ENCODE data around the gene OMP. TPM values are rescaled to one million over a fixed set of nuclear protein-coding genes. Genes with fewer than 3 reads are reported as not detected.

The OMP gene
- total and polyA plus RNA-seq, 2 experiments from 2014 or later, result not detected

DNA sequence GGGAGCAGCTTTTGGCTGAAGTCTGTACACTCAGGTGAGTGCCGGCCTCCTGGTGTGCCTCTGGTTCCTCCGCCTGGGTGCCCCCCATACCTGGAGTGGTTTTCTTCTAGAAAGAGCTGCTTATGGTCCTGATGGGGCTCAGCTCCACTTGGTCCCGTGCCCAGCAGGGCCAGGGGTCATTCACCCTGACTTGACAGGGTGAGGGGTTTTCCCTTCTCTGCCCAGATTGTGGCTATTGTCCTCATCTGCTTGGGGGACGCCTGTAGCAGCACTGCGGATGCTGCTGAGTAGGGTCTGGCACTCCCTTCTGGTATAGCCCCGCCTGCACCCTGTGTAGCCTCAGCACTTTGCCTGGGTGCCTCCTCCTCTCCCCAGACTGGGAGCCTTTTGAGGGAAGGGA is 8.2 kb downstream of the OMP start:
- Histone ChIP-seq H3K9me3 (ENCODE audit: low read depth) (no peaks in the 10 kb centered on the region), H3K27ac (no peak overlapping the region), H3K4me2 (no peak overlapping the region), H3K27me3 (no peaks in the 10 kb centered on the region), H3K36me3 (replicated peaks; ENCODE audit: insufficient read depth, low read depth) (no peaks in the 10 kb centered on the region), H3K4me3 (no peak overlapping the region), H3K9me2 (replicated peaks; ENCODE audit: insufficient read depth) (no peaks in the 10 kb centered on the region), H4K20me1 (ENCODE audit: insufficient read depth, poor library complexity, severe bottlenecking) (no peaks in the 10 kb centered on the region), H3K4me1 (ENCODE audit: insufficient read depth) (peaks cover 13% of the 10 kb centered on the region), H2AFZ (no peak overlapping the region), H3K79me2 (no peaks in the 10 kb centered on the region)
- DNase-seq (ENCODE audit: low spot score), result no peak
- WGBS (ENCODE audit: low lambda C conversion rate, missing lambda C conversion rate), result 91% methylated on average over 6 of the region's 6 CpGs
- TF ChIP-seq EZH2 (IDR thresholded peaks at IDR 0.05; ENCODE audit: borderline replicate concordance) (no peak), EZH2phosphoT487 (IDR thresholded peaks at IDR 0.05; ENCODE audit: low read depth, severe bottlenecking, unreplicated experiment) (no peak)
- TF ChIP-seq, protein P1, sequence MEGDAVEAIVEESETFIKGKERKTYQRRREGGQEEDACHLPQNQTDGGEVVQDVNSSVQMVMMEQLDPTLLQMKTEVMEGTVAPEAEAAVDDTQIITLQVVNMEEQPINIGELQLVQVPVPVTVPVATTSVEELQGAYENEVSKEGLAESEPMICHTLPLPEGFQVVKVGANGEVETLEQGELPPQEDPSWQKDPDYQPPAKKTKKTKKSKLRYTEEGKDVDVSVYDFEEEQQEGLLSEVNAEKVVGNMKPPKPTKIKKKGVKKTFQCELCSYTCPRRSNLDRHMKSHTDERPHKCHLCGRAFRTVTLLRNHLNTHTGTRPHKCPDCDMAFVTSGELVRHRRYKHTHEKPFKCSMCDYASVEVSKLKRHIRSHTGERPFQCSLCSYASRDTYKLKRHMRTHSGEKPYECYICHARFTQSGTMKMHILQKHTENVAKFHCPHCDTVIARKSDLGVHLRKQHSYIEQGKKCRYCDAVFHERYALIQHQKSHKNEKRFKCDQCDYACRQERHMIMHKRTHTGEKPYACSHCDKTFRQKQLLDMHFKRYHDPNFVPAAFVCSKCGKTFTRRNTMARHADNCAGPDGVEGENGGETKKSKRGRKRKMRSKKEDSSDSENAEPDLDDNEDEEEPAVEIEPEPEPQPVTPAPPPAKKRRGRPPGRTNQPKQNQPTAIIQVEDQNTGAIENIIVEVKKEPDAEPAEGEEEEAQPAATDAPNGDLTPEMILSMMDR (IDR thresholded peaks at IDR 0.05; ENCODE audit: poor library complexity), result no peak

DNA sequence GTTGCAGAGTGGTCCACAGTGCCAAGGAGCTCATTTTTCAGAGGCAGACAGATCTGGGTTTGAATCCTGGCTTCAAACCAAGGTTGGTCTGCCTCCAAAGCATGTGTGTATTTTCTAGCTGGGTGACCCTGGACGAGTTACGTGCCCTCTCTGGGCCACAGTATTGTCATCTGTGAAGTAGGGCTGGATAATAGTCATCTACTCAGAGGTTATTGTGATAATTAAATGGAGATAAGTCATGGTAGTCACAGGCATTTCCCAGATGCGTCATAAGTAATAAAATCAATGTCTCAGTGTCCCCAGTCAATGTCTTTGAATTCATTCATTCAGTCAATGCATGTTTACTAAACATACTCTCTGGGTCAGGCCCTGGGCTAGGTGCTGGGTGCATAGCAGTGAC is 8.6 kb downstream of the OMP start:
- TF ChIP-seq EZH2phosphoT487 (IDR thresholded peaks at IDR 0.05; ENCODE audit: low read depth, severe bottlenecking, unreplicated experiment), result no peak
- no peak for TF ChIP-seq EZH2 (IDR thresholded peaks at IDR 0.05; ENCODE audit: borderline replicate concordance)
- TF ChIP-seq, protein P1 (IDR thresholded peaks at IDR 0.05; ENCODE audit: poor library complexity), result no peak
- Histone ChIP-seq H3K27me3 (no peaks in the 10 kb centered on the region), H3K9me3 (ENCODE audit: low read depth) (no peaks in the 10 kb centered on the region), H4K20me1 (ENCODE audit: insufficient read depth, poor library complexity, severe bottlenecking) (no peaks in the 10 kb centered on the region), H3K9me2 (replicated peaks; ENCODE audit: insufficient read depth) (no peaks in the 10 kb centered on the region), H3K36me3 (replicated peaks; ENCODE audit: insufficient read depth, low read depth) (no peaks in the 10 kb centered on the region), H3K79me2 (no peaks in the 10 kb centered on the region), H3K4me3 (no peak overlapping the region), H2AFZ (no peak overlapping the region), H3K4me1 (ENCODE audit: insufficient read depth) (peaks cover 12% of the 10 kb centered on the region), H3K27ac (no peak overlapping the region), H3K4me2 (no peak overlapping the region)
- no peak for DNase-seq (ENCODE audit: low spot score)
- WGBS (ENCODE audit: low lambda C conversion rate, missing lambda C conversion rate), result 93% methylated on average over 3 of the region's 3 CpGs

- no peaks in the 10 kb centered on the region for H4K20me1 ChIP-seq (ENCODE audit: insufficient read depth, poor library complexity, severe bottlenecking)
- no peak for DNase-seq (ENCODE audit: low spot score)
- H3K27ac ChIP-seq, result no peak overlapping the region
- H2AFZ ChIP-seq, result no peak overlapping the region
- peaks cover 12% of the 10 kb centered on the region for H3K4me1 ChIP-seq (ENCODE audit: insufficient read depth)
- no peaks in the 10 kb centered on the region for H3K27me3 ChIP-seq
- H3K9me2 ChIP-seq (replicated peaks; ENCODE audit: insufficient read depth), result no peaks in the 10 kb centered on the region
- no peaks in the 10 kb centered on the region for H3K9me3 ChIP-seq (ENCODE audit: low read depth)
- H3K4me2 ChIP-seq, result no peak overlapping the region
- TF ChIP-seq, protein P1 (IDR thresholded peaks at IDR 0.05; ENCODE audit: poor library complexity), result no peak
- H3K79me2 ChIP-seq, result no peaks in the 10 kb centered on the region
- no peaks in the 10 kb centered on the region for H3K36me3 ChIP-seq (replicated peaks; ENCODE audit: insufficient read depth, low read depth)
- WGBS (ENCODE audit: low lambda C conversion rate, missing lambda C conversion rate), result 88% methylated on average over 6 of the region's 6 CpGs
- H3K4me3 ChIP-seq, result no peak overlapping the region
These were observed 9.3 kb downstream of the OMP start for GRCh38 chr11:77111946-77112345.
